Occipital lobe (tissue), 1 donor: ENCODE results near the gene SIK2. TPM values are rescaled to one million over a fixed set of nuclear protein-coding genes. Genes with fewer than 3 reads are reported as not detected.

Experiments used
- total RNA-seq: library from RNA; depleted of rRNA; stranded (reverse); fragments of >200 nt; gene quantifications from one replicate; pipeline ENCODE4 v1.2.3, GENCODE V29; 2014

SIK2 gene
- total RNA-seq, 1 donor from 2014 or later: 12.6 TPM

Other genes with a start within 250 kb of the SIK2 start
- not detected for gene POU2AF1, start 223.2 kb upstream of the SIK2 start, total RNA-seq
- gene BTG4, start 90.1 kb upstream of the SIK2 start, total RNA-seq: not detected
- not detected for gene HOATZ, start 87.7 kb upstream of the SIK2 start, total RNA-seq
- gene LAYN, start 61.7 kb upstream of the SIK2 start, total RNA-seq: 4.4 TPM
- gene PPP2R1B, start 163.9 kb downstream of the SIK2 start, total RNA-seq: 17.9 TPM